GM19351 (cell line): ENCODE results near the gene GUCA2A.

Experiments used
- ATAC-seq: cut with Tn5 transposase; IDR thresholded peaks from one replicate; pipeline ENCODE4 v1.9.1; 2021; ENCODE audit warnings: mild to moderate bottlenecking, moderate library complexity; ENCODE audit not compliant: unreplicated experiment

GUCA2A gene

GRCh38 chr1:42155362-42155761 lies 9.2 kb downstream of the GUCA2A start:
- no peak for ATAC-seq

GRCh38 chr1:42154685-42155084 lies 9.9 kb downstream of the GUCA2A start:
- ATAC-seq = no peak

- ATAC-seq = no peak
These were observed 10.9 kb downstream of the GUCA2A start for GRCh38 chr1:42153624-42154023.

DNA sequence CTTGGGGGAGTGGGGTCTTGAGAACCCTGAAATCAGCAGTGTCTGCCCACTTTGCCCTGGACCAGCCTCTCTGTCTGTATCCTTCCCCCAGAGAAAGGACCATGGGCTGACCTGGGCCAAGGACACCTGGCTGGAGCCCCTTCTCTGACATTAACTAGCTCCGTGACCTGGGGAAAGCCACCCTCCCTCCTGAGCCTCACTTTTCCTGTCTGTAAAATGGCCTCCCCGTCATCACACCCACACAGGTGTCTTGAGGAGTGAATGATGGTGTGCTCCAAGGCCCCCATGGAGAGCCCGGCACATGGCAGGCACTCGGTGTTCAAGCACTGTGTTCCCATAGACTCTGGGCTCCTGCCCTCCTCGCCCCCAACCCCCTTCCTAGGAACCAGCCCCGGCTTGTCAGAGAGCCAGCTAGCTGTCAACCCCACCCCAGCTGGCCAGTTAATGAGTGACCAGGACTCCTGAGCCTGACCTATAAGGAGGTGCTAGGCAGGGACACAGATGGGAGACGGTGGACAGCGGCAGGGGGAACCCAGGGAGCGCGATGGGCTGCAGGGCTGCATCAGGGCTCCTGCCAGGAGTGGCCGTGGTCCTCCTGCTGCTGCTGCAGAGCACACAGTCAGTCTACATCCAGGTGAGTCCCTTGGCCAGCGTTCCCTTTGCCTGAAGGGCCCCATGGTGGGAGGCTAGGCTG lies 11.5 kb downstream of the GUCA2A start, which contains the start of gene GUCA2B:
Gene GUCA2B, plus strand, starts transcription at position 504 of the 694 bp plus-strand sequence. Its CDS starts 41 bp downstream, at position 545.
- ATAC-seq = no peak

- no peak for ATAC-seq
These were observed 12.4 kb downstream of the GUCA2A start for GRCh38 chr1:42152119-42152518.

DNA sequence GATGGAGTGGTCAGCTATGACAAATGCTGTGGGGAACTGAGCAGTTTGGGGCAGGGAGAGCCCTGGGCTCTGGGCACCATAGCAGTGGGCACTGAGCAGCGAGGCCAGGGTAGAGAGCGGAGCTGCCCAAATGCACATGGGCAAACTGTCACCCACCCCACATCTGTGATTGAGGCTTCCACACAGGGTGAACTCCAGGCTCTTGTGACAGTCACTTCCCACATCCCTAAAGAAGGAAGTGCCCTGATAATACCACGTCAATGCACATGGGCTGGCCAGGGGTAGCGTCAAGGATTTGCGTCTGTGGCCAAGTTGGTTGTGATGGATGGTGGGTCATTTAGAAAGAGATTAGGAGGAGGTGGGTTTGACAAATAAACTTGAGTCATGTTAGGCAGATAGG lies 13.9 kb downstream of the GUCA2A start:
- no peak for ATAC-seq

GRCh38 chr1:42148166-42148565 lies 16.4 kb downstream of the GUCA2A start:
- ATAC-seq = no peak

DNA sequence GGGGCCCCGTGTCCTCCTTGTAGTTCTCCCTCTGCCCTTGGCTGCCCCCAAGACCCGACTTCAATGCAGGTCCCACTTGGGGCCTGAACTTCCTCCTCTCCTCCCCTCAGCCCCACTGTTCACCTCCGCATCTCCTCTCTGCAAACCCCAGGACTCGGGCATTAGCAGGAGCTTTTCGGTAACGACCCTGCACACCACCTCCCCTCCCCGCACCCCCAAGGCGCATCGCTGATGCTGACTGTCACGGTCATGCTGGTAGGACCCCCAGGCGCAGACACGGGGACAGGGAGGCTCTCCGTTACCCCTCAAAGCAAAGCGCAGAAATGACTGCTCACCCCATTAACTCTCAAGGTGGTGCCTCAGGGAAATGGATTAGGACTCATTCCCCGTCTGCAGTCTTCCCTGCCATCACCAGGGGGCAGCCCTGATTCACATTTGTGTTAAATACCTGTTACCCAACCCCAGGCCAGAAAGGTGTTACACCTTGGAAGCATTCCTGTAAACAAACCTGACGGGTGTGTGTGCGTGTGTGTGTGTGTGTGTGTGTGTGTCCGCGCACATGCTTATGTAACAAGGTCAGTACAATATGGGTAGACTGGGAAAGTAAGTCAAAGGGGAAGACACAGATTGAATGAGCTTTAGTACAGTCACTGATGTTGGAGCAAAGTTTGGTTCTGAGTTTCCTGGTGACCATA lies 17.8 kb downstream of the GUCA2A start:
- ATAC-seq = no peak

DNA sequence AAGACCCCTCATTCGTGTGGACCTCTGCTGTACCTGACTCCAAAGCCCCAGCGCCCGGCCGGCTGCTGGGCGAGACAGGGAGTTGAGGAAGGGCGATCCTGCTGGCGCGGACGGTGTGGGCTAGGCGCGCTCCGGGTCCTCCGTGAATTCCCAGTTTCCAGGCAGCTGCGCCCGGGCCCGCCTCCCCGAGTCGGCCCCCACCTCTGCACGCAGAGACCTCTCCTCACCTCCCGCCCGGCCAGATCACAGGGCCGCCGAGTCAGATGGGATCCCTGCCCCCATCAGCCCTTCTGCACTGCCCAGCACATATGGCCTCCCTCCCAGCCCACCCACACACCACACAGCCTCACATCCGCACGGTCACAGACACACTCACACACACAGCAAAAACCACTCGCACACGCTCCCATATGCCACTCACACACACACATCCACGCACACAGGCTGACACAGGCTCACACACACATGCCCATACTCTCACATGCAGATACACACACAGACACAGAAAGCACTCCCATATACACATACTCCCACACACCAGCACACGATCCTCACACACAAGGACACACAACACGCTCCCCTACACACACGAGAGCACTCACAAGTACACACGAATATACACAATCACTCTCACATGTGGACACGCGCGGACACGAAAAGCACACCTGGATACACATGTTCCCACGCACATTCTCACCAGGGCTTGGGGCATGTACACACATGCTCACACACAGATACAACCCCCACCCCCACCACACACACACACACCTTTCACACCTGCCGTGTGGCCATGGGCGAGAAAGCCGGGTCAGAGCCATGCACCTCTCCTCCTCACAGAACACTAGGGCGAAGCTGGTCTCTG lies 18.6 kb downstream of the GUCA2A start:
- ATAC-seq = no peak

GRCh38 chr1:42145389-42145716 lies 19.2 kb downstream of the GUCA2A start:
- ATAC-seq = no peak

- no peak for ATAC-seq
These were observed 19.7 kb downstream of the GUCA2A start for GRCh38 chr1:42144711-42145388.

DNA sequence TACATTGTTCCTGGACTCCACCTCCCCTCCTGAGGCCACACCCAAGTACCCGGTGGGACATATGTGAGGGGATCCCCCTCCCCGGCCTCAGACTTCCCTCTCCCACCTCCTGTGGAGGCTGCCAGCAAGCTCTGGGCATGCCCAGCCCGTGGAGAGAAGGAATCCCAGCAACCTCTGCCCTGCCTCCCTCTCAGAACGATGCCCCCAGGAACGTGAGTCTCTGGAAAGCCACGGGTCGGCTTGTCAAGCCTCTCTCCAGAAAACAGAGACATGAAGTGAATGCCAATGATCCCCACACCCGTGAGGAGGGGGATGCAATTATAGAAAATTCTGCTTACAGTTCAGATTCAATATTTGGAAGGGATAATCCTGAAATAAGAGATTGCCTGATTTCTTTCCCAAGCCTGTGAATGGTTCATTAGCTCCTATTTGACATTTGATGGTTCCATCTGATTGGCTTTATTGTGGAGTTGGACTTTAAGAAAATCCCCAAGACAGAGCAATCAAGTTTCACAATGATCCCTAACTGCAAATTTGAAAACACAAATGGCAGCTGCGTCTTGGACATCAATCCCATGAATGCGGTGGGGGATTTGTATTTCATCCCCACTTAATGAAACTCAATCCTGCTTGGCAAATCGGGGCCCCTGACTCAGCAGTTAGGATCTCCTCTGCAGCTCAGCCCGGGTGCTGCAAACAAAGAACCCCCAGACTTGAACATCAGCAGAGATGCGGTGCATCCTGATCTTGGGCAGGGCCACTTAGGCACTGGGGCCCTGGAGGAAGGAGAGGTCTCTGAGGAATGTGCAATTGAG lies 20.4 kb downstream of the GUCA2A start:
- no peak for ATAC-seq

GRCh38 chr1:42142894-42143675 lies 21.5 kb downstream of the GUCA2A start:
- ATAC-seq = no peak

DNA sequence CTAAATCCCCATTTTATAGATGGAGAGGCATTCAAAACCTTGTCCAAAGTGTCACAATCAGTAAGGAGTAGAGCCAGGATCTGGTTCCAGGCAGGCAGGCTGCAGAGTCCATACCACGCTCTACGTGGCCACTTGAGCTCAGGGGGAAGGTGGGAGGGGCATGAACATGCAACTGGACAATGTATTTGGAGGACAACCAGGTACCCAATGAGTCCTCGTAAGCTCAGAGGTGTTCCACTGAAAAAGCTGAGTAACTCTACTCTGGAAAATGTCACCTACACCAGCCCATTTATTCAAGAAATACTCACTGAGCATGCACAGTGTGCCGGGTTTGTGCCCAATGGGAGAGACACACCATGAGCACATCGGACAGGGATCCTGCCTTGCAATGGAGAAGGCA lies 22.6 kb downstream of the GUCA2A start:
- ATAC-seq = no peak

GRCh38 chr1:42140191-42140590 lies 24.4 kb downstream of the GUCA2A start:
- ATAC-seq = no peak

GRCh38 chr1:42139444-42139843 lies 25.1 kb downstream of the GUCA2A start:
- ATAC-seq = no peak

GRCh38 chr1:42138586-42138985 lies 26.0 kb downstream of the GUCA2A start:
- no peak for ATAC-seq

GRCh38 chr1:42137766-42138165 lies 26.8 kb downstream of the GUCA2A start:
- no peak for ATAC-seq

DNA sequence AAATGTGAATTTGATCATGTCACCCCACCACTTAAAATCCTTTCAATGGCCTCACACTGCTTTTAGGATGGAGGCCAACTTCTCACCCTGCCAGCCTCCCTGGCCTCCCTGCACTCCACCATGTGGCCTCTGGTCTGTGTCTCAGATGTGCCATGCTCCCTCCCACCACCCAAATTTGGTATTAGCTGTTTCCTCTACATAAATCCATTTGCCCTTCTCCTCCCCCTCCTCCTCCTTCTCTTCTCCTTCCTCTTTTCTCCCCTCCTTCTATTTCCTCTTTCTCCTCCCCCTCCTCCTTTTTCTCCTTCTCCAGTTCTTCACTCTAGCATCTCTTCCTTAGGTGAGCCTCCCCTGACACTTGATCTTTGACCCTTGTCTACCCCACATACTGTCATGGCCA lies 28.1 kb downstream of the GUCA2A start:
- ATAC-seq = no peak

DNA sequence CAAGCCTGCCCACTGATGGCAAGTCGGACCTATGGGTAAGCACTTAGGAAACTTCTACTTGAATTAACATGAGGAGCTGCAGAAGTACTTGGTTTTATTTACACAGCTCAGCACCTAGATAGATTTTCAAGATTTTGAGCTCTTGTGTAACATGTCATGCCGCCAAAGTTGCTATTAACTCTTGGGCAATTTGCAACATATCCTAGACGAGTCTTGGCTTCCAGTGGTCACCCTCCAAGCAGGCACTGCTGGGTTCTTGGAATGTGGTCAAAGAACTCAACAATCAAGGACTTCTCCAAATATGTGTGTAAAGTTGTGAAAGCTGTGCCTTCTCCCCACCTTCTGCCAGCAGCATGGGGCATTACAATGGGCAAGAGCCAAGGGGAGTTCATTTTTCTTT lies 29.1 kb downstream of the GUCA2A start:
- ATAC-seq = no peak
